ENCODE measurements around the gene TXNL4A. TPM values are rescaled to one million over a fixed set of nuclear protein-coding genes. Genes with fewer than 3 reads are reported as not detected.

The TXNL4A gene
- total RNA-seq, 4 donors from 2014 or later: 20.8 to 43.2 (median 32.5) TPM

GRCh38 chr18:79945118-79946042 is 43.0 kb downstream of the TXNL4A start:
- H3K4me1 ChIP-seq: peaks cover 20 to 100% (median 57%) of the 10 kb centered on the region in 3 donors
- H3K4me3 ChIP-seq: no peak overlapping the region
- TF ChIP-seq POLR2A (IDR thresholded peaks at IDR 0.05) (no peak), CTCF (IDR thresholded peaks at IDR 0.05) (no peak)
- WGBS, 2 donors: 67 to 86% methylated on average over 2 to 6 of the region's 17 CpGs
- no peaks in the 10 kb centered on the region for H3K9me3 ChIP-seq
- H3K36me3 ChIP-seq: peaks cover 0 to 70% (median 5%) of the 10 kb centered on the region in 3 donors
- DNase-seq: no peak
- intact Hi-C loops (cut with DNase I): loop anchor here (10.0 kb wide), 1 partner anchor 261 kb away; no protein-coding TSS in a partner anchor
- H3K27me3 ChIP-seq: no peaks in the 10 kb centered on the region
- peak overlapping the region in 1 of 4 donors; percentile 2 for H3K27ac ChIP-seq

- H3K27me3 ChIP-seq: no peaks in the 10 kb centered on the region
- no peak for TF ChIP-seq POLR2A (IDR thresholded peaks at IDR 0.05)
- no peak for TF ChIP-seq CTCF (IDR thresholded peaks at IDR 0.05)
- no peak overlapping the region for H3K4me3 ChIP-seq
- H3K9me3 ChIP-seq: no peaks in the 10 kb centered on the region
- peaks cover 14 to 100% (median 51%) of the 10 kb centered on the region in 3 donors for H3K4me1 ChIP-seq
- WGBS, 2 donors: no CpG with 5 or more reads among the region's 3 CpGs
- H3K36me3 ChIP-seq: peaks cover 0 to 77% (median 5%) of the 10 kb centered on the region in 3 donors
- DNase-seq: no peak
- intact Hi-C loops (cut with DNase I): loop anchor here (10.0 kb wide), 1 partner anchor 260 kb away; no protein-coding TSS in a partner anchor
- H3K27ac ChIP-seq: no peak overlapping the region
Measured at GRCh38 chr18:79944746-79945117, 43.6 kb downstream of the TXNL4A start.

- TF ChIP-seq CTCF (IDR thresholded peaks at IDR 0.05): no peak
- TF ChIP-seq POLR2A (IDR thresholded peaks at IDR 0.05): no peak
- no peaks in the 10 kb centered on the region for H3K9me3 ChIP-seq
- intact Hi-C loops (cut with DNase I): loop anchor here (10.0 kb wide), 1 partner anchor 259 kb away; no protein-coding TSS in a partner anchor
- H3K4me3 ChIP-seq: no peak overlapping the region
- H3K27me3 ChIP-seq: no peaks in the 10 kb centered on the region
- peaks cover 11 to 100% (median 46%) of the 10 kb centered on the region in 3 donors for H3K4me1 ChIP-seq
- H3K27ac ChIP-seq: no peak overlapping the region
- WGBS, 2 donors: 53 to 69% methylated on average over 3 to 4 of the region's 11 CpGs
- no peak for DNase-seq
- H3K36me3 ChIP-seq: peaks cover 0 to 78% (median 5%) of the 10 kb centered on the region in 3 donors
Measured at GRCh38 chr18:79944126-79944731, 44.1 kb downstream of the TXNL4A start.

GRCh38 chr18:79943608-79944125 is 44.7 kb downstream of the TXNL4A start:
- peaks cover 12 to 100% (median 40%) of the 10 kb centered on the region in 3 donors for H3K4me1 ChIP-seq
- TF ChIP-seq POLR2A (IDR thresholded peaks at IDR 0.05): no peak
- TF ChIP-seq CTCF (IDR thresholded peaks at IDR 0.05): no peak
- 80 to 100% methylated on average over 1 to 3 of the region's 20 CpGs for WGBS, 2 donors
- DNase-seq: no peak
- peaks cover 0 to 73% (median 5%) of the 10 kb centered on the region in 3 donors for H3K36me3 ChIP-seq
- intact Hi-C loops (cut with DNase I): loop anchor here (10.0 kb wide), 1 partner anchor 259 kb away; no protein-coding TSS in a partner anchor
- no peaks in the 10 kb centered on the region for H3K27me3 ChIP-seq
- H3K9me3 ChIP-seq: no peaks in the 10 kb centered on the region
- H3K4me3 ChIP-seq: no peak overlapping the region
- peak overlapping the region in 1 of 4 donors; percentile 38 for H3K27ac ChIP-seq

Measured in esophagus squamous epithelium (tissue), 5 donors.